GM12891 (cell line): Measurements from ENCODE around the gene TAF1A.

Source experiments
- PAX5 ChIP-seq: IDR thresholded peaks from 2 replicates; pipeline ENCODE4 v1.6.1; 2011; ENCODE audit warnings: low read length, moderate library complexity, mild to moderate bottlenecking; ENCODE audit not compliant: insufficient read depth, severe bottlenecking
- POLR2A ChIP-seq: IDR thresholded peaks from 2 replicates; pipeline ENCODE4 v1.6.1; 2011; ENCODE audit warnings: low read depth, low read length, control low read depth
- POLR2AphosphoS5 ChIP-seq: IDR thresholded peaks from 2 replicates; pipeline ENCODE4 v1.6.1; 2011; ENCODE audit warnings: low read depth, low read length, control low read depth
- POU2F2 ChIP-seq: IDR thresholded peaks from 2 replicates; pipeline ENCODE4 v1.6.1; 2011; ENCODE audit warnings: low read depth, mild to moderate bottlenecking, control low read depth, low read length, moderate library complexity
- SPI1 ChIP-seq: IDR thresholded peaks from 2 replicates; pipeline ENCODE4 v1.6.1; 2011; ENCODE audit warnings: low read depth, low read length, control low read depth
- TAF1 ChIP-seq: IDR thresholded peaks from 2 replicates; pipeline ENCODE4 v1.6.1; 2011; ENCODE audit warnings: low read depth, low read length, control low read depth

DNA sequence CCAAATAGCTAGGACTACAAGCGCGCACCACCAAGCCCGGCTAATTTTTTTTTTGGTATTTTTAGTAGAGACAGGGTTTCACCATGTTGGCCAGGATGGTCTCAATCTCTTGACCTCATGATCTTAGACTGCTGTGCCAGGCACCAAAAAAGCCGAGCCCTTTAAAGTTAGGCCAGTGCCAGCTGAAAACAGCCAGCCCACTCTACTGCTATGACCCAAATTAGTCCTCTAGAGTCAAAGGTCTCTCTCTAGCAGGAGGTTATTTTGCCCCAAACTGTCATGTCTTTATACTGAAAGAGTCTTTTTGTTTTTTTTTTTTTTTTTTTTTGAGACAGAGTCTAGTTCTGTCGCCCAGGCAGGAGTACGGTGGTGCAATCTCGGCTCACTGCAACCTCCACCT, 32.2 kb downstream of the TAF1A start:
- TF ChIP-seq POLR2AphosphoS5 (no peak), POU2F2 (no peak), POLR2A (no peak), TAF1 (no peak), SPI1 (no peak), PAX5 (no peak)
